HG02870 (cell line): Measurements from ENCODE around the gene CCHCR1.

Source experiments
- ATAC-seq: cut with Tn5 transposase; IDR thresholded peaks from one replicate; pipeline ENCODE4 v1.9.1; 2021; ENCODE audit warnings: mild to moderate bottlenecking, moderate library complexity; ENCODE audit not compliant: unreplicated experiment

The CCHCR1 gene

DNA sequence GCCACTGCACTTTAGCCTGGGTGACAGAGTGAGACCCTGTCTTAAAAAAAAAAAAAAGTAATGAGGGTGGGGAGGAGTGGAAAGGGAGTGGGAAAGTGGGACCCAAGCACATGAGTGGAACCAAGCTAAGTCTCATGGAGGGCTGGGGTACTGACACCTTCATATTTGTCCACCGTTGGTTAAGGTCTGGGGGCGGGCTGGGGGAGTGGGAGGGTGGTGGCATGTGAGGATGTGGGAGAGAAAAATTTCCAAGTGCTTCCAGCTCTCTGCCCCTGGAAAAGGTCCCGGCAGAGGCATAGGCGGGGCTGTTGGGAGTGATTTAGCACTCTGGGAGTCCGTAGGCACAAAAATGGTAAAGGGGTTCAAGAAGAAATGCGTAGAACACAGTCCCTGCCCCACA is 24.8 kb downstream of the CCHCR1 start:
- no peak for ATAC-seq

DNA sequence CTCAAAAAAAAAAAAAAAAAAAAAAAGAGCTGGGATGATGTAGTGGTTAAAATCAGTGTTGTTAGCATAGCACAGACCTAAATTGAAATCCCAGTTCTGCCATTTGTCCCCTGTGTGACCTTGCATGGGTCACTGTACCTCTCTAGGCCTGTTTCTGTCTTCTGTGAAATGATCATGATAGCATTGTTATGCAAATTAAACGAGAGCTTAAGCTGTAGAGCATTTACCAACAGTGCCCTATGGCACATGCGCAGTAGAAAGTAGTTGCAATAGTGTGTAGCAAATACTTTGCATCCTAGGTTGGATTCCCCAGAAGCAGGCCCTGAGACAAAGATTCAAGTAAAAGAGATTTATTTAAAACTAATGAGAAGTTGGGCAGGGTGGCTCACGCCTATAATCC is 26.0 kb downstream of the CCHCR1 start:
- no peak for ATAC-seq

DNA sequence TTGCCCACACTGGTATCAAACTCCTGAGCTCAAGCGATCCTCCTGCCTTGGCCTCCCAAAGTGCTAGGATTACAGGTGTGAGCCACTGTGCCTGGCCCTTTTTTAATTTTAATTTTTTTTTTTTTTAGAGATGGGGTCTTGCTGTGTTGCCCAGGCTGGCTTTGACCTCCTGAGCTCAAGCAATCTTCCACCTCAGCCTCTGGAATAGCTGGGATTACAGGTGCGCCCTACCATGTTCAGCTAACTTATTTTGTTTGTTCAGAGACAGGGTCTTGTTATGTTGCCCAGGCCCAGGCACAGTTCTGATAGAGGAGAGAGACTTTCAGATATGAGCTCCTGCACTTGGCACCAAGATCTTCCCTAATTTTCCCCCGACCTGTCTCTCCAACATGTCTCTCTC is 26.9 kb downstream of the CCHCR1 start:
- no peak for ATAC-seq

DNA sequence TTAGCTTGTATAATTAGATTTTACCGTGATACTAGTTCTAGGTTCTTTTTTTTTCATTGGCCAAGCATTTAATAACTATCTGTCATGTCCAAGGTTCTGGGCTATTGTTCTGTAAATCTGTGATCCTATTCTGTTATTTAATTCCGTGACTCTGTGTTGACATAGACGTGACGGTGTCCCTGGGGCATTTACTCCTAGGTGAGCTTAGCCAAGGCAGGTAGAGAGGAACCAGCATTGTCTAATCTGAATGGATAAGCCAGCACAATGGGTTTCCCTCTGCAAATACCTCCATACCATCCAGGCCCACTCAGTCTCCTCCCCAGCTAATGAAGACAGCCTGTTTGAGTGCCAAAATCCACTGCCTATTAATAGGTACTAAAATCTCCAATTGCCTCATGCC is 28.5 kb downstream of the CCHCR1 start:
- ATAC-seq: no peak

DNA sequence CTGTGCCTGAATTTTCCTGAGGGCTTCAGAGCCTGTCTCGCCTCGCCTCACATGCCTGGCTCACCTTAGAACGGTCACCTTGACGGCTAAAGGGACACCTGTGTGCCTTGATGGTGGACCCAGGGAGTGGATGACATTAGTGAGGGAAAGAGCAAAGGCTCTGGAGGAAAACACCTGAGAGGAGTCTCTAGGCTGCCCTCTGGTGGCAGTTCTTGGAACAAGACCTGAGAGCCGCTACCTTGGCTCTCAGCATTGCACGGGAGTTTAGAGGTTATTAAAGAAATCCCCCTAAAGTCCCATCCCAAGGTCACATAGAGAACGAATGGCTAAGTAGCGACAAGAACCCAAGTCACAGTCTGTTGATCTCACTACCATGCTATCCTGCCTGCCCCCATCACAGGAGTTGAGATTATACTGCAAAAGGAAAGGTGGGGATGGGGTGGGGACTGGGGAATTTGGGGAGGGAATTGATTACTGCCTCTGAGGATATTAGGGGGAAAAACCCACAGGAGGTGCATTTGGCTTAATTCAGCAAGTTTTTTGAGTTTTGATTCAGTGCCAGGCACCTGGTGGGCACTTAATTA is 29.4 kb downstream of the CCHCR1 start:
- no peak for ATAC-seq

DNA sequence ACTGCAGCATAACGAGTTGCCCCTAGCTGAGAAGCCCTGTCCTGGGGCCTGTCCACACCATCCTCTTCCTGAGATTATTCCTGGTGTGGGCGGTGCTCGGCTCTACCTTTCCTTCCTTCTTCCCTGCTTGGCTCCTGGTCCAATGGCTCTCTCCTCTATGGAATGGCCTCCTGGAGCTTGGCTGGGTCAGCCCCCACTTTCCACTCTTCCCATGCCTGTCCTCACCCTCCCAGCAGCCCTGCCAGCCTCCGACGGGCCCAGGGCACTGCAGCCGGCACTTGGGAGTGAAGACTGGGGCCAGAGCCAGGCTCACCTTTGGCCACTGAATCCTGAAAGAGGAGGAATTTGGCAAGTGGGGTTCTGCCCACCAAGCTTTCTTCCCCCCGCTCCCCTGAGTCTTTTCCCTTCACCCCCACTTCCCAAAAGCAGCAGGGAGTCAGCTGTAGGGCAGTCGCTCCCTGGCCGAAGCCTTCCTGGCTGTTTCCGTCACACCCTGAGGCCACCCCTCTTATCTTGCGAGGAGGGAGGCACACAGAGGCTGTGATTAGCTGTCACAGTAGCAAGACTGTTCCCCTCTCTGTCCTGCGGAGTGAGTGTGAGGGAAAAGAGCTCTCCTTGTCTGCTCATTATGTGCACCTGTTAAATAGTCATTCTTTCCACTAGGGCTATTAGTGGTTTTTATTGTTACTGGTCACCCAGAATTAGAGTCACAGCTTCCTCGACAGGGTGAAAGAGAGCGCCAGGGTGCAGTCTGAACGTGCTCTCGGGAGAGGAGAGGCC is 31.0 kb downstream of the CCHCR1 start:
- ATAC-seq: no peak

DNA sequence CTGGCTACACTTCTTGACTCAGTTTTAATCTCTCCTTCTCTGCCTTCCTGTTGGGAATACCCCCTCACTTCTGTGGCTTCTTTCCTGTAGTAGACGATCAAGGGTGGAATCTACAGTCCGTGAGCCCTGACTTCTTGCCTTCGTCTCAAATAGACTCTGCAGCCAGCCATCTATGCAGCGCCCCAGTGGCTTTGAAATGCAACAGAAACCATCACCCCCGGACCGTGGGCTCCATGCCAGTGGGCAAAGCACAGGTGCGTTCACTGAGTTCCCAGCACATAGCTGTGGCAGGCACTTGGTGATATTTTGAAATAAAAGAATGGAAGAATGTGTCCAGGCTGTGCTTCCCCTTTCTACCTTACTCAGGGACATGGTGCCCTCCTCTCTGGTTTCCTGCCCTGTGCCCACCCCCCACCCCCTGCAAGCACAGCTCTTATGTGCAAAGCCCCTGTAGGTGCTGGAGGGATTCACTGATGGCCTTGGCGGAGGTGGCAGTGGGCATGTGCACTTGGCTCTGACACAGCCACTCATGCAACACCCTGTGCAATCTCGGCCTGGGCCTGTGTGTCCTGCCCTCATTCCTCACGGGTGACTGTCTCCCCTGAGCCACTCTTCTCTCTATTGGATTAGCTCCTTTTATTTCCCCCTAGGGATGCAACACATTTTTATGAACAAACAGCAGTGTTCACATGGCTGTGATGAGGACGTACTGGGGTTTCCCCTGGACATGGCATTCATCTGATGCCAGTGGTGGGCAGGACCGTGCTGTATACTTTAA is 31.8 kb downstream of the CCHCR1 start:
- no peak for ATAC-seq

DNA sequence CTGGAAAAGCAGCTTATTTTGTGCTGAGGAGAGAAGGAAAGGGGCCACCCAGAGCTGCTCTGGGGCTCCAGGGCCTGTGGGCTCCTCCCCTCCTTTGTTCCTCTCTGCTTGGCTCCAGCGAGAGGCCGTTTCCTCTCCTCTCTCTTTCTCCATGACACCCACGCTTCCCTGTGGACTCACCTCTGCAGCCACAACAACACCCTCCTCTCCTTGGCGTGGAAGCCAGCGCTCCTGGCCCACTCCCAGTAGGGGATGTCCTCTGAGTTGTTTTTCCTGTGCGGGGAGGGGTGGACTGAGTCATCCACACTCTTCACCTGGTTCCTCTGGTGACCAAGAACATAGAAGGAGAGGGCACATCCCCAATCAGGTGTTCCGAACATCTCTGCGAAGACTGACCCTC is 32.4 kb downstream of the CCHCR1 start:
- no peak for ATAC-seq

DNA sequence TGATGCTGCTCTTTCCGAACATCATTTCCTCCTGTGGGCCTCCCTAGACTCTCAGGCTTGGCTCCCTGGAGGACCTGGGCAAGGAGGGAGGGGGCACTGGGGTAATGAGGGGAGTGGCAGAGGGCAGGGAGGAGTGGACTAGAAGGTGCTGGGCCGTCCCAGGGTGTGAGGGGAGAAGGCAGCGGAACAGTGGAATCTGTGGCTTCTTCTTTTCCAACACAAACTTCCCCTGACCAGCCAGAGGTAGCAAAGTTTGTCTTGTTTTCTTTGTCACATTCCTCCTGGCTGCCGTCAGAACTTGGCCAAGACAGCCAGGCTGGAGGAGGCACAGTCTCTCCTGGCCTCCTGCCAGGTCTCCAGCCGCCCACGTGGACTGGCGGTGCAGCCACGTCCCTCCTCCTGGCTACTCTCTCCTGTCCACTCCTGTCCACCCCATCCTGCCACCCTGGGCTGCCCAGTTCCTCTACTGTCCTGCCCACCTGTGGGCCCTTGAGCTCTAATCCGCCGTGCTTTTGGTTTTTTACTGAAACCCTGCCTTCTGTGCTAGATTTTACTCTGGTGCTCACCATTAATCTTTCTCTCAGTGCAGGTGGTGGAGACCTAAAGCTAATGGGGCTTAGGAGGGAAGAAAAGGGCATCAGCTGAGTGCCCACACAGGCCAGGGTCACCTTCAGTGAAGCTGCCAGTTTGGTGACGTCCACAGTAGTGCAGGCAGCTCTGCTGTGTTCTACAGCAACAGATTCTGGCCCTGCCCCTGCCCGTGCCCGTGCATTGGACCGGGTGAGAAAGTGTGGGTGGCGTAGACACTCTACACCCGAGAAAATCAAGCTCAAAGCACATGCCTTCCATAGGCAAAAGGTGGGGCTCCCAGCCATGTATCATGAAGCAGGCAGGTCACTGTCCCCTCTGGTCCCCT is 34.6 kb downstream of the CCHCR1 start:
- no peak for ATAC-seq

DNA sequence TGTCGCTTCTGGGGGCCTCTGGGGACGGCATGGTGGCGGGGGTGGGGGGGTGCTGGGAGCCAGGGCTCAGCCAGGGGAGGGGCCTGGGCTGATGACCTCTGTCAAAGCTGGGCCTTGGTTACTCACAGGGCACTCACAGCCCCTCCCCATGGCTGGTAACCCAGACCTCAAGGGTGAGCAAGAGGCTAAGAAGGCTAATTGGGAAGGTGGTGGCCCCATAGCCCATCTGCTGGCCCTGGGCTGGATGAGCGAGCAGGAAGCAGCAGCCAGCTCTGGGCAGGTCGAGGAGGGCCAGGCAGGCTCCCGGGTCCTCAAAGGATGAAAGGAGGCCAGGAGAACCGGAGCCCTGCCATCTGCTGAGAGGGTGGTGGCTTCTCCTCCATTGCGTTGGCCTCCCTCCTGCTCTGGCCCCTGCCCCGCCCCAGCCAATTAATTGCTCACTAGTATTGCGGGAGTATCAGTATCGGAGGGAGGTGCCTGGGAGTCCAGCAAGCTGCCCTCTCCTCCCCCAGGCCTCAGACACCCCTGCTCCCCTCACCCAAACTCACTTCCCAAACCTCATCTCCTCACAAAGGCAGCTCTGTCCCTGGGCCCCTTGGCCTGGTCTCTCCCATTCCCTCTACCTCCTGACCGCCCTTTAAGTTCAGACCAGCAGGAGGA is 36.3 kb downstream of the CCHCR1 start:
- ATAC-seq: no peak

DNA sequence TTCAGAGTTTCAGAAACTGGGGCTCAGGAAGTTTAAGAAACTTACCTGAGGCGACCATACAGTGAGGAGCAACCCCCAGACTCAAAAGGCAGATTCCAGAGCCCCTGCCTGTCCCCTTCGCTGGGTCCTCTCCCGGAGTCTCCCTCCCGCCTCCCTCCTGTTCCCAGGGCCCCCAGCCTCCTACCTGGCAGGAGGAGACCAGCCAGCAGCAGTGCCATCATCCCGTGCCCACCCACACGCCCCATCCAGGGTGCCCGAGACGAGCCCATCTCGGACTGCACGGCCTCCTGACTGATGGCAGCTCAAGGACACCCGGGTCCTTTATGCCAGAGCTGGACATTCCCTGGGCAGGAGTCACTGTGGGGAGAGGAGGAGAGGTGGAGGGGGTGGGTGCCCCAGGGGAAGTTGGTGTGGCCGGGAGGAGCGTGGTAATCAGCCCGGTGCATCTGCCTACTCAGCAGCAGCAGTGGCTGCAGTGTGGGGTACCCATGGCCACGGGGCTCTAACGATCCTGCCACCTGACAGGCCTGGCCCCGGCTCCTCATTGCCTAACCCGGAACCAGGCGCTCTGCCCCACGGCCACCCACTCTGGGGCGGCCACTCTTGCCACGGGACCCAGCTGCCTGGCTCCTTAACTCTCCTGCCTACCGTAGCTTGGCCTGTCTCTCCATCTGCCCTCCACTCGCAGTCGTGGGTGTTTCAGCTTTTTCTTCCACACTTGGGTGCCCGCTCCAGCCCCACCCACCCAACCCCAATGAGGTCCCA is 37.3 kb downstream of the CCHCR1 start, which contains the start of gene CDSN:
CDSN (minus strand) TSS at position 296 of the 765 bp plus-strand sequence; CDS start at position 269, 27 bp downstream.
- ATAC-seq: no peak

DNA sequence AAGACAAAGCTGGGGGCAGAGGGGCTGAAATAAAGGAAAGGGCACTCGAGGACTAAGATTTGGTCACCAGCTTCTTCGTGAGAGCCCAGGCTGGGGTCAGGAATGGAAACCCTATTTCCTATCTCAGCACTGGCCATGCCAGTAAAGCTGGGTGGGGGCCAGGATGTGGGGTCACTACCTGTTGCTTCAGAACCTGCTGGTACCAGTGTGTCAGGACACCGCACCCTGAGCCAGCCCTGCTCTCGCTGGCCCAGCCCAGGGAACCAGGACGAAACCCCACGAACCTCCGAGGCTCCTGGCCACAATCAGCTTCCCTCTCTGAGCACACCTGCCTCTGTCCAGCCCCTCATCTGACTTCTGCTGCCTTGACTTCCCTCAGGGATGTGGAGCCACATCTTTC is 39.4 kb downstream of the CCHCR1 start:
- ATAC-seq: no peak

DNA sequence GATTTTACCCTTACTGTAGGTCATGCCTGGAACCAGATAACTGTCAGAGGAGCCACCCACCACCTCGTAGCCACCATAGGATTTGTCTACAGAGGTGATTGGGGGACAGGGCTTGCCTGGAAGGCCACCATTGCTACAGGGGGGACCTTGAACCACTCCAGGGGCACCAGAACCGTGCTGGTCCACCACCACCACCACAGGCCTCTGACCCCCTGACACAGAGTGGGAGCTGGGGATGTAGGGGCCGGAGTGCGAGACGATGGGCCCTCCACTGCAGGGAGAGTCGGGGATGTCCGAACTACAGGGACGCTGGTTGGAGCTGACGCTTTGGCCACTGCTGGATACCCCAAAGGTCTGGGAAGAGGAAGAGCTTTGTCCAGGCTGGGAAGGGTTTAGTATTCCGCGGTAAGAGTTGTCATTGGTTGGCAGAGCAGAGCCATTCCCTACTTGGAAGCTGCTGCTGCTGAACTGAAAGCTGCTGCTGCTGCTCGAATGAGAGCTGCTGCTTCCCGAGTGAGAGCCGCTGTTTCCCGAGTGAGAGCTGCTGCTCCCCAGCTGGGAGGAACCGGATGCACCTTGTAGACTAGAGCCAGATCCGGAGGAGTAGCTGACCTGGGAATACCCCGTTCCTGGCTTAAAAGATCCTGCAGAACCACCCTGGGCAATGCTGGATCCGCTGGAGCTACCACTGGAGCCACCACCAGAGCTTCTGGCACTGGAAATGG is 40.8 kb downstream of the CCHCR1 start:
- no peak for ATAC-seq

DNA sequence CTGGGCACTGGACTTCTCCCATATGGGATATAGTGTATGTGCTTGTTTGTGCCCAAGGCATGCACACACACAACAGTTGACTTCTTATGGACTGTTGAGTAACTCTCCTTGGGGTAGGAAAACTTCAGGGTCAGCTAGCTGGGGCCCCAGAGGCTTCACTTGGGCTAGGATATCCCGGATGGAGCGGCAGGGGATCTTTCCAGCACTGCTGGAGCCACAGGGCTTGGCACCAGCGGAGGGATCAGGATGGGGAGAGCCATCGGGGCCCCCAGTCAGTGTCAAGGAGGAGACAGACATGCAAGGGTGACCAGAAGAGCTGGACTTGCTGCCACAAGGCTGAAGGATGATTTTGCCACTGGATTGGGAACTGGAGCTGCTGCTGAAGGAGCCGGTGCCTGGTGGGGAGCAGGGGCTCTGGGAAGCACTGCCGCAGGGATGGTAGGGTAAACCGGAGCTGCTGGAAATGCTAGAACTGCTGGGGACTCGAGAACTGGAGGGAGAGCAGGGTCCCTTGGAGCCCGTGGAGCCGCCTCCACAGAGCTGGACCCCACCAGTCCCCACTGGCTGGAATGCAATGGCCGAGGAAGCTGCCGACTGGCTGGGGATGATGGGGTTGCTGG is 41.6 kb downstream of the CCHCR1 start:
- no peak for ATAC-seq

DNA sequence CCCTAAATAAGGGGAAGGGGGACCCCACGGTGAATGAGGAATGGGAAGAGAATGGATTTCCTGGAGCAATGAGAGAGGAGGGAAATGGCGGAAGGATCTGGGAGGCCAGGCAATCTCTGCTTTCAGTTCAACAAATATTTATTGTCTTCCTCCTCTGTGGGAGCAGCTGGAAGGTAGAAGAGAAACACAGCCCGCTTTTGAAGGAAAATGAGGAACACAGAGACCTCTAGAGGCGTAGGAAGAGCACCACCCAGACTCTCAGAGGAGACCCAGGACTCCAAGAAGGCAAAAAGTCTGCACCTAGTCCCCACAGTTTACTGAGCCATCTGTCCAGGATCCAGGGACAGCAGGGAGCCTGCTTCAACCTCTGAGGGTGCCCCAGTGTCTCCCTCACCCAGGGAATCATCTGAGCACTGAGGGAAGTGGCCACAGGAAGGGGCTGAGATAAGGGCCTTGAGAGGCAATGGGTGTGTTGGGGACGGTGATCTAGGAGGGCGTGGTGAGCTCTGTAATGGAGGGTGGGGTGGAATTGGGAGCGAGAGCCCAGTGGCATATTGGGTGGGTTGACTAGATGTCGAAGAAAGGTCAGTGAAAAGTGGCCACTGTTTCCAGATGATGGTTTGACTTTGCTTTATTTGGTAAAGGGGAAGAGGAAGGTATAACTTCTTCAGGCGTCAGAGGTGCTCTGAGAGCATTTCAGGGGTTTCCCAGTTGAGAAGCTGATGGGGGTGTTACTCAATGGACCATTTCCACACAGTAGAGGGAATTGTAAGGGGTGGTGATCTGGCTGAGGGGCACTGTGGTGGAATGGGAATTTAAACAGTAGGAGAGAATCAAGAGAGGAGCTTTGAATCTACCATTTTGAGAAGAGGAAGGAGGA is 42.4 kb downstream of the CCHCR1 start:
- no peak for ATAC-seq

DNA sequence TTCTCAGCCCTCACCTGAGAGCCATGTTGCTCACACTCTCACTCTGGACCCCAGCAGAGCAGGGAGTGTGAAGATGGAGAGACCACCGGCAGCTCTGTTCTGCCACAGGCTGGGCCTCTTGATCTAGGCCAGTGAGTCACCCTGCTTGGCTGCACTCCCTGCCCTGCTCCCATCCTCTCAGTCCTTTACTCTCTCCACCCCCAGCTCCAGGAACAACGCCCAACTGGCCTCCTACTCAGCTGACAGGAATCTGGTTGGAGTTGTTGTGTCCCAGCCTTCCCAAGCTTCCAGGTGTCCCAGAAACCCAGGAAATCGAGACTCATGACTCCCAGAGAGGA is 43.1 kb downstream of the CCHCR1 start, which contains the start of gene PSORS1C1:
PSORS1C1 (plus strand) TSS at position 260 of the 338 bp plus-strand sequence. CDS start 14,833 bp downstream, outside the sequence.
- ATAC-seq: no peak

DNA sequence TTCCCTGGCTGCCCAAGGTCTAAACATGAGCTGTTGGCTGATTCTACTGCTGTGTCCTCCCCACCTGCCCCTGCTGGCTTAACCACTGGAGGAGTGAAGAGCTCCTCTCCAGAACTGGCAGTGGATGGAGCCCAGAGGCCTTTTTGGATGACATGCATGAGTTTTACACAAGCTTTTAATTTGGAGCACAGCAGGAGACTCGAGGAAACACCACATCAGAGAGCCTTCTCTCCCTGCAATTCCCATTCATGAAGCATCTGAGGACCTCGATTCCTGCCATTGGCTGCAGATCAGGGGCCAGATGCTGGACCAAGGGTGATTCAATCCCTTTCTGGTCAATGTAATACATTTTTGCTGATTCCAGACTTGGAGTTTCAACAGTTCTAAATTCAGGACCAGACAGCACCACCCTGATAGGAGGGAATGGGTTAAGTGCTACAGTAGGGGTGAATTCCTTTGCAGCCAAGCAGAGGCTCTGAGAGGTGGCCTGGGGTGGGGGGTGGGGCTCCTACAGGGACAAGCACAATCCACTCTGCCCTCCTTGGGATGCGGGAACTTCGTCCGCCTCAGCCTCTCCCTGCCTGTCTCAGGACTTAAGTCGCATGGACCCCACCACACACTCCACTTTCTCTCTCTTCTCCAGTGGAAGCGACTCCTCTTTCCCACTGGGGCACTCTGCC is 43.6 kb downstream of the CCHCR1 start:
- ATAC-seq: no peak
